Measurements from ENCODE around the gene SNX18.

SNX18 gene

GRCh38 chr5:54594181-54594580 is 76.6 kb downstream of the SNX18 start:
- no peaks in the 10 kb centered on the region for H3K27me3 ChIP-seq (ENCODE audit: insufficient read depth, low read length, poor library complexity, severe bottlenecking)
- H3K79me2 ChIP-seq (ENCODE audit: insufficient read depth, low read length) = no peaks in the 10 kb centered on the region
- H2AFZ ChIP-seq (ENCODE audit: low read length) = no peak overlapping the region
- H3K4me1 ChIP-seq (ENCODE audit: insufficient read depth, low read length, poor library complexity, severe bottlenecking) = no peaks in the 10 kb centered on the region
- no peaks in the 10 kb centered on the region for H3F3A ChIP-seq (ENCODE audit: low read depth)
- H3K9ac ChIP-seq (ENCODE audit: low read depth, low read length, poor library complexity, severe bottlenecking) = no peak overlapping the region
- H3K36me3 ChIP-seq (ENCODE audit: insufficient read depth, low read length) = no peaks in the 10 kb centered on the region
- no peaks in the 10 kb centered on the region for H4K20me1 ChIP-seq (ENCODE audit: insufficient read depth, low read length, poor library complexity, severe bottlenecking)
- TF ChIP-seq CTCF (conservative IDR thresholded peaks at IDR 0.05; ENCODE audit: low read length) = no peak
- TF ChIP-seq EZH2phosphoT487 (IDR thresholded peaks at IDR 0.05; ENCODE audit: borderline replicate concordance) = no peak
- 0 out of 2 replicates have a peak, but pooled peaks cover 2% of the 10 kb centered on the region for H3K9me3 ChIP-seq (ENCODE audit: insufficient read depth, low read depth, low read length)
- H3K4me3 ChIP-seq (ENCODE audit: low read length, poor library complexity, severe bottlenecking) = no peak overlapping the region
- H3K9me2 ChIP-seq (replicated peaks; ENCODE audit: low read depth, low read length) = no peaks in the 10 kb centered on the region
- no peak overlapping the region for H3K4me2 ChIP-seq (ENCODE audit: low read depth, low read length, poor library complexity, severe bottlenecking)

- Histone ChIP-seq H3K4me1 (ENCODE audit: insufficient read depth, low read length, poor library complexity, severe bottlenecking) (no peaks in the 10 kb centered on the region), H3K4me2 (ENCODE audit: low read depth, low read length, poor library complexity, severe bottlenecking) (no peak overlapping the region), H4K20me1 (ENCODE audit: insufficient read depth, low read length, poor library complexity, severe bottlenecking) (no peaks in the 10 kb centered on the region), H3K4me3 (ENCODE audit: low read length, poor library complexity, severe bottlenecking) (no peak overlapping the region), H2AFZ (ENCODE audit: low read length) (no peak overlapping the region), H3K27me3 (ENCODE audit: insufficient read depth, low read length, poor library complexity, severe bottlenecking) (no peaks in the 10 kb centered on the region), H3K9ac (ENCODE audit: low read depth, low read length, poor library complexity, severe bottlenecking) (no peak overlapping the region), H3K79me2 (ENCODE audit: insufficient read depth, low read length) (no peaks in the 10 kb centered on the region), H3K36me3 (ENCODE audit: insufficient read depth, low read length) (no peaks in the 10 kb centered on the region), H3F3A (ENCODE audit: low read depth) (no peaks in the 10 kb centered on the region), H3K9me3 (ENCODE audit: insufficient read depth, low read depth, low read length) (0 out of 2 replicates have a peak, but pooled peaks cover 2% of the 10 kb centered on the region), H3K9me2 (replicated peaks; ENCODE audit: low read depth, low read length) (no peaks in the 10 kb centered on the region)
- TF ChIP-seq EZH2phosphoT487 (IDR thresholded peaks at IDR 0.05; ENCODE audit: borderline replicate concordance) = no peak
- TF ChIP-seq CTCF (conservative IDR thresholded peaks at IDR 0.05; ENCODE audit: low read length) = no peak
Measured at GRCh38 chr5:54595721-54596120, 78.2 kb downstream of the SNX18 start.

Data from Loucy (cell line).